ENCODE measurements around the gene PLBD2.

PLBD2 gene

DNA sequence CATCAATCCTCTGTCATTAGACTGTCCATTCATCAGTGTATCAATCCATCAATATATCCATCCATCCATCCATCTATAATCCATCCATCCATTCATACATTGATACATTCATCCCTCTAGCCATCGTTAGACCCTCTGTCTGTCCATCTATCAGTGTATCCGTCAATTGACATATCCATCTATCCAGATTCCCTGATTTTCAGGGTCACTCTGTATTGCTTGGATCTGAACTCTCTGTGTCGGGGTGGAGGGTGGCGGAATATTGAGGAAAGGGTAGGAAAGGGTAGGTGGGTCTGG lies 80.9 kb downstream of the PLBD2 start:
- in situ Hi-C loops (cut with HindIII; ENCODE audit: low sequenced_read_pairs) = no loop called here

DNA sequence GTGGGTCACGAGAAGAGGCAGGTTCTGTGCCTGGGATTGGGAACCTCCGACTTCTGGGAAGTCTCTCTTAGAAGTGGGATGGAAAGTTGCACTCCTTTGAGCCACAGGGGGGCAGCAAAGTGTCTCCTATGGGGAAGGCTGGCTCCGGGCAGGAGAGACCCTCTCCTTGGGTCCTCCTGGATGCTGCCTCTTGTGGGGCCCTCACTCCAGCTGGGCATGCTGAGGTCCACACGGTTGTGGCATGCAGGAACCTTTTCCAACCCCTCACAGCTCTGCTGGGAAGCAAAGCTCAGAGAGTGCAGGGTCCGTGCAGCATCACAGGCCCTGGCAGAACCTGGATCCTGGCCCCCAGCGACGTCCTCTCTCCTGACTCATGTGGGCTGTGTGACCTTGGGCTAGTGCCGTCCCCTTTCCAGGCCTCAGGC lies 81.2 kb downstream of the PLBD2 start:
- in situ Hi-C loops (cut with HindIII; ENCODE audit: low sequenced_read_pairs) = no loop called here

DNA sequence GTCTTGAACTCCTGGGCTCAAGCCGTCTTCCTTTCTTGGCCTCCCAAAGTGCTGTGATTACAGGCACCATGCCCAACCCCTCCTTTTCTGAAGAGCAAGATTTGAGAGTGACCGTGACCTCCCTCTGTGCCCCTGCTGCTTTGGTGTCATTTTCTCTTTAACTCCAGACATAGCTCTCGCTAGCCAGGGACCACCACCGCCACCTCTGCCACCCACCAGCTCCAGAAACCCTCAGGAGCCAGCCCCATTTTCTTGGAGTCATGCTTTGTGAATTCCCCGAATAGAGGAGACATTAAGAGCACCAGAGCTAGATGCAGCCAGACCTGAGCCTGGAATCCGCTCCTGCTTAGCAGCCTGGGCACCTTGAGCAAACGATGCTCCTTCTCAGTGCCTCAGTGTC lies 81.9 kb downstream of the PLBD2 start:
- in situ Hi-C loops (cut with HindIII; ENCODE audit: low sequenced_read_pairs) = no loop called here
